Neural progenitor cell (in vitro differentiated cells): ENCODE measurements around the gene NAA10. TPM values are rescaled to one million over a fixed set of nuclear protein-coding genes. Genes with fewer than 3 reads are reported as not detected.

Experiments
- DNase-seq: peaks from one replicate; pipeline ENCODE4 v3.0.0-alpha.2; 2016; ENCODE audit warnings: low spot score
- H2AFZ ChIP-seq: fragments of 200-600 bp; sonication (generic); replicated peaks from 2 replicates; pipeline ENCODE4 v1.6.1; 2016; ENCODE audit warnings: antibody characterized with exemption
- H3F3A ChIP-seq: fragments of 200-600 bp; sonication (generic); 2 replicates; pipeline ENCODE4 v1.6.1; 2016; ENCODE audit warnings: antibody characterized with exemption, low read depth
- H3K27ac ChIP-seq: fragments of 200-600 bp; sonication (generic); 2 replicates; pipeline ENCODE4 v1.5.1; 2016; ENCODE audit warnings: mild to moderate bottlenecking
- H3K27me3 ChIP-seq: fragments of 200-600 bp; sonication (generic); 2 replicates; pipeline ENCODE4 v1.6.1; 2016; ENCODE audit warnings: mild to moderate bottlenecking, moderate library complexity
- H3K36me3 ChIP-seq: fragments of 200-600 bp; sonication (generic); 2 replicates; pipeline ENCODE4 v1.5.1; 2016
- H3K4me1 ChIP-seq: fragments of 200-600 bp; sonication (generic); 2 replicates; pipeline ENCODE4 v1.6.1; 2016; ENCODE audit warnings: mixed run types
- H3K4me2 ChIP-seq: fragments of 200-600 bp; sonication (generic); 2 replicates; pipeline ENCODE4 v1.6.1; 2016
- H3K4me3 ChIP-seq: fragments of 200-600 bp; sonication (generic); 2 replicates; pipeline ENCODE4 v1.5.1; 2016
- H3K79me2 ChIP-seq: fragments of 200-600 bp; sonication (generic); 2 replicates; pipeline ENCODE4 v1.6.1; 2016; ENCODE audit warnings: low read depth
- H3K9ac ChIP-seq: fragments of 200-600 bp; sonication (generic); 2 replicates; pipeline ENCODE4 v1.6.1; 2016
- H3K9me3 ChIP-seq: fragments of 200-600 bp; sonication (generic); 2 replicates; pipeline ENCODE4 v1.5.1; 2016; ENCODE audit warnings: low read depth
- H4K20me1 ChIP-seq: fragments of 200-600 bp; sonication (generic); 2 replicates; pipeline ENCODE4 v1.6.1; 2016; ENCODE audit warnings: low read depth
- H3K27ac Mint-ChIP-seq: 3 replicates; pipeline ENCODE4 v1.8.0; 2021; ENCODE audit warnings: mixed read lengths
- H3K27me3 Mint-ChIP-seq: 2 replicates; pipeline ENCODE4 v1.8.0; 2022; ENCODE audit warnings: low read depth, mild to moderate bottlenecking, inconsistent platforms, moderate library complexity, mixed read lengths; ENCODE audit not compliant: insufficient read depth
- H3K36me3 Mint-ChIP-seq: 3 replicates; pipeline ENCODE4 v1.8.0; 2021; ENCODE audit warnings: mixed read lengths
- H3K4me1 Mint-ChIP-seq: 3 replicates; pipeline ENCODE4 v1.8.0; 2021; ENCODE audit warnings: mixed read lengths
- H3K4me3 Mint-ChIP-seq: 3 replicates; pipeline ENCODE4 v1.8.0; 2021; ENCODE audit warnings: mild to moderate bottlenecking, moderate library complexity, mixed read lengths
- H3K9me3 Mint-ChIP-seq: 3 replicates; pipeline ENCODE4 v1.8.0; 2020; ENCODE audit warnings: mixed read lengths
- EZH2 ChIP-seq: fragments of 200-600 bp; sonication (generic); IDR thresholded peaks from 2 replicates; pipeline ENCODE4 v1.6.1; 2017; ENCODE audit warnings: antibody characterized with exemption, mild to moderate bottlenecking, moderate library complexity
- EZH2phosphoT487 ChIP-seq: fragments of 200-600 bp; sonication (generic); IDR thresholded peaks from 2 replicates; pipeline ENCODE4 v1.6.1; 2017; ENCODE audit warnings: antibody characterized with exemption
- total RNA-seq: library from RNA; depleted of rRNA; stranded (reverse); fragments of >200 nt; gene quantifications from 2 replicates; pipeline ENCODE4 v1.2.3, GENCODE V29; 2015; ENCODE audit warnings: low replicate concordance
- TF ChIP-seq, protein P1 (sequence below): fragments of 200-600 bp; sonication (generic); IDR thresholded peaks from 2 replicates; pipeline ENCODE4 v1.5.1; 2017; ENCODE audit warnings: antibody characterized with exemption, mild to moderate bottlenecking

Gene NAA10
- total RNA-seq, 1 donor from 2014 or later: 55.5 TPM

DNA sequence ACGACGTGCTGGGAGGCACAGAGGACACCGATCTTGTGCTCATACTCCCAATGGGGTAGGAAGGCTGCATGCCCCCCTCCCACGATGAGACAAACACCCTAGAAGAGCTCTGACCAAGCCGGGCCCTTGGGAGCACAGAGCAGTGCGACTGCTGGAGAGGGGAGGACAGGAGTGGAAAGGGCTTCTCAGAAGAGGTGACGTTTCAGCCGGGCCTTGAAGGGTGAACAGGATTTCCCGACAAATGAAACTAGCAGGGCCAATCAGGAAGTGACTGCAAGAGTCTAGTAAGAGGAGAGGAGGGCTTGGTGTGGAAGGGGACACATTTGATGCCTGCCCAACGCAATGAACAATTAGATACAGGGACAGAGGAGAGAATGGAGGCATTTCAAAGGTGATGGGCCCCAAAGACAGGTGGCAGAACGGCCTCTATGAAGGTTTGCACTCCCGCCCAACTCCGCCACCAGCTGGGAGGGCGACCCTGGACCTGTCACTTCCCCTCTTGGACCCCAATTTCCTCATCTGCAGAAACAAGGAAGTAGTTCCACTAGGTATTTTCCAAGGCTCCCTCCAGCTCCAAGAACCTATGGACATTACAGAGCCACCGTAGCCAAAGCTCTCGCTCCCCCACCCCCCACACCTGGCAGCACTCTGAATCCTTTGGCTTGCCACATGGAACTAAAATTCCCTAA lies 32.8 kb upstream of the NAA10 start:
- H3K27ac ChIP-seq: no peak overlapping the region
- no peak overlapping the region for H3K9ac ChIP-seq
- Mint-ChIP-seq H3K9me3 (no peaks in the 10 kb centered on the region), H3K36me3 (peaks cover 4% of the 10 kb centered on the region), H3K4me1 (peaks cover 36% of the 10 kb centered on the region), H3K27ac (peak overlapping the region; percentile 38), H3K4me3 (peak overlapping the region; percentile 100), H3K27me3 (peaks cover 21% of the 10 kb centered on the region)
- no peaks in the 10 kb centered on the region for H3K9me3 ChIP-seq
- TF ChIP-seq EZH2: no peak
- TF ChIP-seq, protein P1, sequence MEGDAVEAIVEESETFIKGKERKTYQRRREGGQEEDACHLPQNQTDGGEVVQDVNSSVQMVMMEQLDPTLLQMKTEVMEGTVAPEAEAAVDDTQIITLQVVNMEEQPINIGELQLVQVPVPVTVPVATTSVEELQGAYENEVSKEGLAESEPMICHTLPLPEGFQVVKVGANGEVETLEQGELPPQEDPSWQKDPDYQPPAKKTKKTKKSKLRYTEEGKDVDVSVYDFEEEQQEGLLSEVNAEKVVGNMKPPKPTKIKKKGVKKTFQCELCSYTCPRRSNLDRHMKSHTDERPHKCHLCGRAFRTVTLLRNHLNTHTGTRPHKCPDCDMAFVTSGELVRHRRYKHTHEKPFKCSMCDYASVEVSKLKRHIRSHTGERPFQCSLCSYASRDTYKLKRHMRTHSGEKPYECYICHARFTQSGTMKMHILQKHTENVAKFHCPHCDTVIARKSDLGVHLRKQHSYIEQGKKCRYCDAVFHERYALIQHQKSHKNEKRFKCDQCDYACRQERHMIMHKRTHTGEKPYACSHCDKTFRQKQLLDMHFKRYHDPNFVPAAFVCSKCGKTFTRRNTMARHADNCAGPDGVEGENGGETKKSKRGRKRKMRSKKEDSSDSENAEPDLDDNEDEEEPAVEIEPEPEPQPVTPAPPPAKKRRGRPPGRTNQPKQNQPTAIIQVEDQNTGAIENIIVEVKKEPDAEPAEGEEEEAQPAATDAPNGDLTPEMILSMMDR: no peak
- no peak for TF ChIP-seq EZH2phosphoT487
- DNase-seq: no peak
- H3K4me3 ChIP-seq: peak overlapping the region; percentile 80
- H3K36me3 ChIP-seq: no peaks in the 10 kb centered on the region
- peak overlapping the region; percentile 79 for H3K4me2 ChIP-seq
- H4K20me1 ChIP-seq: peaks cover 60% of the 10 kb centered on the region
- no peak overlapping the region for H2AFZ ChIP-seq
- peaks cover 26% of the 10 kb centered on the region for H3F3A ChIP-seq
- peaks cover 18% of the 10 kb centered on the region for H3K4me1 ChIP-seq
- H3K27me3 ChIP-seq: no peaks in the 10 kb centered on the region
- peaks cover 78% of the 10 kb centered on the region for H3K79me2 ChIP-seq

DNA sequence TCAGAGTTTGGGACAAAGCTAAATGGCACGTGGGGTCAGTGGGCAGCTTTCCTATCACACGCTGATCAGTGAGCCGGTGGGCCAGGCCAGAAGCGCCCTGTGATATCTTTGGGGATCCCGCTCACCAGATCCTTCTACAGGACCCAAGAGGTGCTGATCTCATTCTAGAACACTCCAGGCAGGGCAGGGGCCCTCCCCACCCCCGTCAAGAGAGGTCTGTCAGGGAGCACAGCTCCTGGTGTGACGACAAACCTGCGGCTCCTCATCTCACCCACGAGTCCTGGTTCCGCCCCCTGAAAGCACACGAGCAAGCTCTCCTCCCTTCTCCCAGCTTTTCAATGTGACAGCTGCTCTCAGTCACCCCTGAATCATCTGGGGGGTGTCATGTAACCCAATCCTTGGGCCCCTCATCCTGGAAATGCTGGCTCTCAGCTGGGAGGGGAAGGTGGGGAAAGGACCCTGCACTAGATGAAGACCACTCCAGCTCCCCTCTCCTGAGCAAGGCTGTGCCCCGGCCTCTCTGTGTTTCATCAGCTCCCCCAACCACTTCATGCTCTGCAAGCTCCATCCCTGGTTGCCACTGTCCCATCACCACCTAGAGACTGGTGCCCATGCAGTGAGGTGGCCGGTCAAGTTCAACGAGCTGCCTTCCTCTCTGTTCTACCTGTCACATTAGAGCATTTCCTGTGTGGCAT lies 32.2 kb upstream of the NAA10 start:
- H3K4me3 ChIP-seq: no peak overlapping the region
- Mint-ChIP-seq H3K36me3 (peaks cover 7% of the 10 kb centered on the region), H3K27me3 (peaks cover 21% of the 10 kb centered on the region), H3K27ac (peak overlapping the region; percentile 38), H3K4me1 (peaks cover 36% of the 10 kb centered on the region), H3K9me3 (no peaks in the 10 kb centered on the region), H3K4me3 (peak overlapping the region; percentile 100)
- no peak overlapping the region for H3K27ac ChIP-seq
- H4K20me1 ChIP-seq: peaks cover 60% of the 10 kb centered on the region
- TF ChIP-seq EZH2 (no peak), EZH2phosphoT487 (no peak)
- TF ChIP-seq, protein P1: no peak
- peak overlapping the region; percentile 79 for H3K4me2 ChIP-seq
- H3K9ac ChIP-seq: no peak overlapping the region
- H3K4me1 ChIP-seq: peaks cover 18% of the 10 kb centered on the region
- peaks cover 84% of the 10 kb centered on the region for H3K79me2 ChIP-seq
- H3K36me3 ChIP-seq: no peaks in the 10 kb centered on the region
- no peaks in the 10 kb centered on the region for H3K9me3 ChIP-seq
- H3F3A ChIP-seq: peaks cover 23% of the 10 kb centered on the region
- H2AFZ ChIP-seq: no peak overlapping the region
- H3K27me3 ChIP-seq: no peaks in the 10 kb centered on the region
- no peak for DNase-seq

DNA sequence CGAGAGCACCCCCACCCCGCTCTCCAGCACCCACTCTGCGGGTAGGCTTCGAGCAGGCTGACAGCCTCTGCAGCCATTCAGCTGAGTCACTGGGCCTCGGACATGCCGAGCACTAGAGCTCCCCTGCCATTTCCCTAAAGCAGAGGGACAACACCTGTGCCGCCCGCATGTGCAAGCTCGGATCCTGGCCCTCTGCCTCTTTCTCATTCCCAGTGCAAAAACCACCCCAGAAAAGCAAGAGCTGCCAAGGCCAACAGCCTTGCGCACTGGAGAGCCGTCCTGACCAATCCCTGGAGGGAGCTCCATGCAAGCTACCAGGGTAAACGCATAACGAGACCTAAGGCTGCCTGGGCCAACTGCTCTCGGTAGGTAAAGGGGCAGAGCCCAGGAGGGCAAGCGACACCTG lies 31.4 kb upstream of the NAA10 start:
- H3K27ac ChIP-seq: no peak overlapping the region
- no peaks in the 10 kb centered on the region for H3K27me3 ChIP-seq
- Mint-ChIP-seq H3K4me1 (peaks cover 36% of the 10 kb centered on the region), H3K36me3 (peaks cover 6% of the 10 kb centered on the region), H3K4me3 (peak overlapping the region; percentile 63), H3K27me3 (peaks cover 18% of the 10 kb centered on the region), H3K27ac (peak overlapping the region; percentile 87), H3K9me3 (no peaks in the 10 kb centered on the region)
- H3K9ac ChIP-seq: no peak overlapping the region
- H4K20me1 ChIP-seq: peaks cover 60% of the 10 kb centered on the region
- no peak for DNase-seq
- TF ChIP-seq EZH2: no peak
- TF ChIP-seq, protein P1: no peak
- no peak for TF ChIP-seq EZH2phosphoT487
- peaks cover 16% of the 10 kb centered on the region for H3F3A ChIP-seq
- H3K4me1 ChIP-seq: peaks cover 18% of the 10 kb centered on the region
- H3K79me2 ChIP-seq: peaks cover 84% of the 10 kb centered on the region
- no peaks in the 10 kb centered on the region for H3K36me3 ChIP-seq
- H3K4me2 ChIP-seq: no peak overlapping the region
- H3K9me3 ChIP-seq: no peaks in the 10 kb centered on the region
- H2AFZ ChIP-seq: no peak overlapping the region
- H3K4me3 ChIP-seq: no peak overlapping the region
